MCF 10A (cell line): Measurements from ENCODE around the gene CTNNB1. TPM values are rescaled to one million over a fixed set of nuclear protein-coding genes. Genes with fewer than 3 reads are reported as not detected.

Experiments
- Bru-seq: library from RNA; stranded (reverse); fragments of 400-500 nt; gene quantifications from one replicate; lab custom pipeline; 2021; lab: Mats Ljungman, UMichigan
- BruChase-seq, 2 experiments: library from RNA; stranded (reverse); fragments of 400-500 nt; gene quantifications; one replicate each; lab custom pipeline; 2021; lab: Mats Ljungman, UMichigan
- BruUV-seq: library from RNA; stranded (reverse); fragments of 400-500 nt; replicated peaks from 2 replicates; lab custom pipeline; 2021; lab: Mats Ljungman, UMichigan
- CTCF ChIA-PET: fragments of 300-600 bp; sonication (Branson Sonifier 250); formaldehyde crosslinking; extraction: SDS; loops from one replicate; lab custom pipeline; 2021; ENCODE audit warnings: antibody characterized with exemption, inconsistent platforms; lab: Yijun Ruan, JAX
- POLR2A ChIA-PET: fragments of 300-600, 350-650 bp; sonication (Branson Sonifier 250); formaldehyde crosslinking; extraction: SDS; loops from one replicate; lab custom pipeline; 2020; ENCODE audit warnings: antibody characterized with exemption, inconsistent platforms; lab: Yijun Ruan, JAX
- DNase-seq: peaks from one replicate; pipeline ENCODE4 v3.0.0-alpha.2; 2018; ENCODE audit not compliant: unreplicated experiment
- H3K27ac Mint-ChIP-seq: one replicate; pipeline ENCODE4 v1.8.0; 2022; ENCODE audit warnings: mild to moderate bottlenecking, low read depth, mixed read lengths; ENCODE audit not compliant: unreplicated experiment
- H3K27me3 Mint-ChIP-seq: one replicate; pipeline ENCODE4 v1.8.0; 2022; ENCODE audit warnings: mixed read lengths; ENCODE audit not compliant: insufficient read depth, unreplicated experiment
- H3K36me3 Mint-ChIP-seq: one replicate; pipeline ENCODE4 v1.8.0; 2022; ENCODE audit warnings: mild to moderate bottlenecking, moderate library complexity, mixed read lengths; ENCODE audit not compliant: insufficient read depth, unreplicated experiment
- H3K4me1 Mint-ChIP-seq: one replicate; pipeline ENCODE4 v1.8.0; 2022; ENCODE audit warnings: mixed read lengths; ENCODE audit not compliant: insufficient read depth, unreplicated experiment
- H3K4me3 Mint-ChIP-seq: one replicate; pipeline ENCODE4 v1.8.0; 2022; ENCODE audit warnings: mild to moderate bottlenecking, moderate library complexity, mixed read lengths; ENCODE audit not compliant: unreplicated experiment
- H3K9me3 Mint-ChIP-seq: one replicate; pipeline ENCODE4 v1.8.0; 2022; ENCODE audit warnings: mixed read lengths; ENCODE audit not compliant: unreplicated experiment
- CTCF ChIP-seq: fragments of 200-600 bp; IDR thresholded peaks from one replicate; pipeline ENCODE4 v1.8.0; 2022; ENCODE audit warnings: antibody characterized with exemption, mild to moderate bottlenecking; ENCODE audit not compliant: unreplicated experiment
- intact Hi-C: fragments of 100-400 bp; cut with micrococcal nuclease; formaldehyde crosslinking; loops from 2 replicates; pipeline ENCODE4 v1.14.1; 2022
- long read RNA-seq: library from polyadenylated mRNA; stranded (forward); transcript quantifications from one replicate; pipeline ENCODE4 v2.0.0, GENCODE V29; 2022
- total RNA-seq: library from RNA; stranded (reverse); gene quantifications from 2 replicates; pipeline ENCODE4 v1.2.3, GENCODE V29; 2022

The CTNNB1 gene
- total RNA-seq (222 and 244 TPM in 2 replicates), Bru-seq, nascent RNA (percentile 97 among the genes with signal in this experiment), BruChase-seq, experiment 1, labeled RNA remaining after a 6-hour chase (percentile 97 among the genes with signal in this experiment), BruChase-seq, experiment 2, labeled RNA remaining after a 2-hour chase (percentile 96 among the genes with signal in this experiment)
- long read RNA-seq, transcript CTNNB1-246 (16 exons, 2,778 nt): minor isoform, 5 of 154 reads
- long read RNA-seq, transcript CTNNB1-203 (16 exons, 3,472 nt): minor isoform, 22 of 154 reads
- long read RNA-seq, transcript CTNNB1-202 (16 exons, 3,268 nt): major isoform, 64 of 154 reads
- long read RNA-seq, transcript CTNNB1-201 (15 exons, 3,947 nt): minor isoform, 17 of 154 reads
- long read RNA-seq, partial matches to known transcripts: 14 of 154 reads
- long read RNA-seq, other reads (novel, unspliced or antisense): 25 of 154 reads

GRCh38 chr3:41198950-41199865 is at the start of gene CTNNB1:
Gene CTNNB1, plus strand, starts transcription at chr3:41199505. Its CDS starts 24,564 bp downstream, at chr3:41224069.
- peak within 1 kb of the TSS; percentile 82 for H3K4me3 Mint-ChIP-seq
- peaks cover 22% of the 10 kb centered on the region for H3K4me1 Mint-ChIP-seq
- intact Hi-C loops: loop anchor here (1.0 kb wide), 1 partner anchor 228 kb away; no protein-coding TSS in a partner anchor
- no peak for TF ChIP-seq CTCF
- H3K36me3 Mint-ChIP-seq: peaks cover 8% of the 10 kb centered on the region
- CTCF ChIA-PET: interaction anchor here (0.6 to 1.6 kb wide), 5 partner anchors 10 to 742 kb away, joined by 3 to 6 read pairs (median 3); partner anchors contain the start of gene RPL14
- POLR2A ChIA-PET: interaction anchor here (0.6 to 4.1 kb wide), 44 partner anchors 8 to 1107 kb away, joined by 3 to 53 read pairs (median 4); partner anchors contain the start of gene ZNF619
- no TSS peak for BruUV-seq
- no peaks in the 10 kb centered on the region for H3K27me3 Mint-ChIP-seq
- peak; percentile 89 for DNase-seq
- no peaks in the 10 kb centered on the region for H3K9me3 Mint-ChIP-seq
- H3K27ac Mint-ChIP-seq: peak within 1 kb of the TSS; percentile 74

GRCh38 chr3:41155834-41156233 is 43.5 kb upstream of the CTNNB1 start:
- H3K9me3 Mint-ChIP-seq: no peaks in the 10 kb centered on the region
- DNase-seq: no peak
- no peak overlapping the region for H3K27ac Mint-ChIP-seq
- no peak overlapping the region for H3K4me3 Mint-ChIP-seq
- TF ChIP-seq CTCF: no peak
- CTCF ChIA-PET: interaction anchor here (0.6 kb wide), 1 partner anchor 434 kb away, joined by 3 read pairs; no protein-coding TSS in a partner anchor
- peaks cover 21% of the 10 kb centered on the region for H3K4me1 Mint-ChIP-seq
- no peaks in the 10 kb centered on the region for H3K27me3 Mint-ChIP-seq
- POLR2A ChIA-PET: no interaction called here
- BruUV-seq: no TSS peak
- no peaks in the 10 kb centered on the region for H3K36me3 Mint-ChIP-seq
- intact Hi-C loops: no loop called here

GRCh38 chr3:41158947-41159346 is 40.4 kb upstream of the CTNNB1 start:
- DNase-seq: peak; percentile 92
- CTCF ChIA-PET: interaction anchor here (1.2 kb wide), 1 partner anchor 33 kb away, joined by 4 read pairs; no protein-coding TSS in a partner anchor
- Mint-ChIP-seq H3K9me3 (no peaks in the 10 kb centered on the region), H3K36me3 (no peaks in the 10 kb centered on the region), H3K4me1 (peaks cover 21% of the 10 kb centered on the region), H3K27me3 (no peaks in the 10 kb centered on the region), H3K4me3 (no peak overlapping the region), H3K27ac (no peak overlapping the region)
- TF ChIP-seq CTCF: no peak
- no TSS peak for BruUV-seq
- POLR2A ChIA-PET: no interaction called here
- intact Hi-C loops: no loop called here
